HCT116 (cell line): ENCODE measurements around the gene PRRX2. TPM values are rescaled to one million over a fixed set of nuclear protein-coding genes. Genes with fewer than 3 reads are reported as not detected.

Experiments used
- ATAC-seq: fragments of 200-7000 bp; cut with Tn5 transposase; 2 replicates; pipeline ENCODE4 v1.9.1; 2020; ENCODE audit warnings: mild to moderate bottlenecking, moderate library complexity
- BruUV-seq: library from RNA; stranded (reverse); fragments of 400-500 nt; replicated peaks from 2 replicates; lab custom pipeline; 2021; lab: Mats Ljungman, UMichigan
- CTCF ChIA-PET: fragments of 300-600 bp; sonication (Branson Sonifier 250); formaldehyde crosslinking; loops from one replicate; lab custom pipeline; 2021; ENCODE audit warnings: antibody characterized with exemption; lab: Charles Lee
- POLR2A ChIA-PET: fragments of 300-600, 350-600 bp; sonication (Branson Sonifier 250); formaldehyde crosslinking; loops from one replicate; lab custom pipeline; 2021; ENCODE audit warnings: antibody characterized with exemption; lab: Charles Lee
- RAD21 ChIA-PET, 2 experiments: fragments of 300-600 bp; sonication (Branson Sonifier 250); formaldehyde crosslinking; loops; one replicate each; lab custom pipeline; 2023; ENCODE audit warnings: low total read pairs in 2 of 2; ENCODE audit not compliant: uncharacterized antibody in 2 of 2, unreplicated experiment in 2 of 2, low non-redundant PET in 1 of 2; lab: Charles Lee
- DNase-seq: peaks from one replicate; pipeline ENCODE4 v3.0.0-alpha.2; 2010; ENCODE audit warnings: low read depth, low spot score
- H2AFZ ChIP-seq: fragments of 200-600 bp; shearing (Covaris generic), sonication (generic); 2 replicates; pipeline ENCODE4 v1.6.1; 2017; ENCODE audit warnings: low read depth, mixed run types, mixed read lengths, antibody characterized with exemption, low read length; ENCODE audit not compliant: poor library complexity, severe bottlenecking
- H3K27ac ChIP-seq: 2 replicates; pipeline ENCODE4 v1.5.1; 2012; ENCODE audit warnings: low read depth, low read length
- H3K27me3 ChIP-seq: fragments of 200-600 bp; sonication (generic); 2 replicates; pipeline ENCODE4 v1.6.1; 2016; ENCODE audit warnings: mixed run types, low read length, mixed read lengths; ENCODE audit not compliant: insufficient read depth
- H3K36me3 ChIP-seq, 2 experiments: fragments of 200-500 bp in 1 of 2; fragments of 200-600 bp in 1 of 2; sonication (Bioruptor generic) in 1 of 2; sonication (generic) in 1 of 2; 2 replicates each; pipeline versions ENCODE4 v1.5.1 to v1.6.1; 2014 to 2016; ENCODE audit warnings: low read length in 2 of 2, inconsistent platforms in 1 of 2, mixed read lengths in 1 of 2, mixed run types in 1 of 2; ENCODE audit not compliant: insufficient read depth in 2 of 2, control insufficient read depth in 1 of 2
- H3K4me1 ChIP-seq, 2 experiments: fragments of 200-600 bp in 1 of 2; sonication (generic) in 1 of 2; 2 replicates each; pipeline versions ENCODE4 v1.5.1 to v1.6.1; 2012 to 2017; ENCODE audit warnings: low read length in 2 of 2, inconsistent platforms in 1 of 2, mild to moderate bottlenecking in 1 of 2, mixed read lengths in 1 of 2, mixed run types in 1 of 2, moderate library complexity in 1 of 2; ENCODE audit not compliant: insufficient read depth in 2 of 2, control insufficient read depth in 1 of 2
- H3K4me2 ChIP-seq: fragments of 200-600 bp; sonication (generic); 2 replicates; pipeline ENCODE4 v1.6.1; 2017; ENCODE audit warnings: mixed run types, low read length, mixed read lengths
- H3K4me3 ChIP-seq, 2 experiments: fragments of 200-600 bp in 1 of 2; sonication (generic) in 1 of 2; replicated peaks in 1 of 2; 2 replicates each; pipeline ENCODE4 v1.5.1; 2011 to 2016; ENCODE audit warnings: low read length in 2 of 2, control low read depth in 1 of 2, low read depth in 1 of 2, mild to moderate bottlenecking in 1 of 2, mixed read lengths in 1 of 2, mixed run types in 1 of 2
- H3K79me2 ChIP-seq: fragments of 200-600 bp; sonication (generic); 2 replicates; pipeline ENCODE4 v1.6.1; 2017; ENCODE audit warnings: mild to moderate bottlenecking, mixed run types, low read length, moderate library complexity, mixed read lengths; ENCODE audit not compliant: insufficient read depth
- H3K9ac ChIP-seq: fragments of 200-600 bp; sonication (generic); 2 replicates; pipeline ENCODE4 v1.6.1; 2016; ENCODE audit warnings: low read length, mixed read lengths
- H3K9me2 ChIP-seq: fragments of 200-600 bp; sonication (generic), shearing (Covaris generic); 2 replicates; pipeline ENCODE4 v1.6.1; 2017; ENCODE audit warnings: mixed run types, mild to moderate bottlenecking, moderate library complexity; ENCODE audit not compliant: insufficient read depth
- H3K9me3 ChIP-seq, 2 experiments: fragments of 200-500 bp in 1 of 2; fragments of 200-600 bp in 1 of 2; sonication (Bioruptor generic) in 1 of 2; sonication (generic) in 1 of 2; 2 replicates each; pipeline ENCODE4 v1.6.1; 2014 to 2017; ENCODE audit warnings: low read length in 2 of 2, mixed read lengths in 2 of 2, inconsistent platforms in 1 of 2, low read depth in 1 of 2, mild to moderate bottlenecking in 1 of 2, mixed run types in 1 of 2, moderate library complexity in 1 of 2; ENCODE audit not compliant: control insufficient read depth in 1 of 2, insufficient read depth in 1 of 2
- H4K20me1 ChIP-seq: fragments of 200-600 bp; sonication (generic), shearing (Covaris generic); 2 replicates; pipeline ENCODE4 v1.6.1; 2017; ENCODE audit warnings: mixed run types, mild to moderate bottlenecking, moderate library complexity; ENCODE audit not compliant: insufficient read depth
- CBX3 ChIP-seq: IDR thresholded peaks from 2 replicates; pipeline ENCODE4 v1.6.1; 2012; ENCODE audit warnings: low read depth
- CEBPB ChIP-seq: IDR thresholded peaks from 2 replicates; pipeline ENCODE4 v1.6.1; 2012; ENCODE audit warnings: low read depth
- CTCF ChIP-seq, 3 experiments: fragments of 200-600 bp in 1 of 3; sonication (generic) in 1 of 3; IDR thresholded peaks in 2 of 3; conservative IDR thresholded peaks in 1 of 3; 2 replicates each; pipeline ENCODE4 v1.5.1; 2012 to 2017; ENCODE audit warnings: low read depth in 2 of 3, low read length in 2 of 3, antibody characterized with exemption in 1 of 3, borderline replicate concordance in 1 of 3, control low read depth in 1 of 3, mild to moderate bottlenecking in 1 of 3, mixed read lengths in 1 of 3, mixed run types in 1 of 3, moderate library complexity in 1 of 3; ENCODE audit not compliant: insufficient read depth in 1 of 3
- ELF1 ChIP-seq: IDR thresholded peaks from 2 replicates; pipeline ENCODE4 v1.6.1; 2012; ENCODE audit warnings: low read depth, borderline replicate concordance
- EZH2phosphoT487 ChIP-seq: fragments of 200-600 bp; IDR thresholded peaks from 2 replicates; pipeline ENCODE4 v1.6.1; 2018; ENCODE audit warnings: antibody characterized with exemption, borderline replicate concordance
- JUND ChIP-seq: IDR thresholded peaks from 2 replicates; pipeline ENCODE4 v1.6.1; 2012
- POLR2A ChIP-seq: IDR thresholded peaks from 2 replicates; pipeline ENCODE4 v1.7.0; 2011; ENCODE audit warnings: borderline replicate concordance; ENCODE audit not compliant: insufficient read depth, insufficient read length; ENCODE audit errors: extremely low read depth
- POLR2AphosphoS5 ChIP-seq: IDR thresholded peaks from 2 replicates; pipeline ENCODE4 v1.6.1; 2011; ENCODE audit warnings: mild to moderate bottlenecking, low read depth, low read length, moderate library complexity
- RAD21 ChIP-seq: IDR thresholded peaks from 2 replicates; pipeline ENCODE4 v1.6.1; 2012; ENCODE audit warnings: low read depth, mild to moderate bottlenecking
- SIN3A ChIP-seq: IDR thresholded peaks from 2 replicates; pipeline ENCODE4 v1.6.1; 2012; ENCODE audit warnings: low read depth
- SP1 ChIP-seq: IDR thresholded peaks from 2 replicates; pipeline ENCODE4 v1.6.1; 2012; ENCODE audit warnings: low read depth
- TCF7L2 ChIP-seq: IDR thresholded peaks from 2 replicates; pipeline ENCODE4 v1.7.0; 2011; ENCODE audit warnings: borderline replicate concordance, inconsistent platforms; ENCODE audit not compliant: insufficient read depth, insufficient read length; ENCODE audit errors: extremely low read depth
- ZBTB33 ChIP-seq: IDR thresholded peaks from 2 replicates; pipeline ENCODE4 v1.6.1; 2011; ENCODE audit warnings: mild to moderate bottlenecking, low read length, moderate library complexity; ENCODE audit not compliant: insufficient replicate concordance; ENCODE audit errors: extremely low read depth
- ZFX ChIP-seq: fragments of 450-650 bp; IDR thresholded peaks from 2 replicates; pipeline ENCODE4 v1.6.1; 2017
- intact Hi-C: fragments of 100-400 bp; cut with micrococcal nuclease; formaldehyde crosslinking; loops from 2 replicates; pipeline ENCODE4 v1.10.0; 2022
- total RNA-seq: library from RNA; stranded (reverse); gene quantifications from one replicate; pipeline ENCODE4 v1.2.1, GENCODE V29; 2021; ENCODE audit not compliant: unreplicated experiment
- TF ChIP-seq, protein P1 (sequence below): IDR thresholded peaks from 2 replicates; pipeline ENCODE4 v1.6.1; 2012

The PRRX2 gene
- total RNA-seq, 1 experiment from 2014 or later = 25.5 TPM

- Histone ChIP-seq H3K9ac (no peak overlapping the region), H3K36me3 (no peaks in the 10 kb centered on the region), H3K27me3 (no peaks in the 10 kb centered on the region), H3K9me3 (no peaks in the 10 kb centered on the region), H3K4me1 (peaks cover 1 to 20% of the 10 kb centered on the region in 2 experiments; a peak in 3 of 4 replicates), H3K27ac (no peak overlapping the region), H2AFZ (no peak overlapping the region), H3K9me2 (no peaks in the 10 kb centered on the region), H3K4me3 (no peak overlapping the region), H4K20me1 (no peaks in the 10 kb centered on the region), H3K79me2 (no peaks in the 10 kb centered on the region), H3K4me2 (no peak overlapping the region)
- TF ChIP-seq POLR2AphosphoS5 (no peak), CTCF (IDR thresholded peaks at IDR 0.05 in 2 of 3, conservative IDR thresholded peaks at IDR 0.05 in 1 of 3; ENCODE audit: borderline replicate concordance in 1 of 3, insufficient read depth in 1 of 3, low read depth in 2 of 3, low read length in 2 of 3) (no peak), RAD21 (no peak), JUND (no peak), ZFX (no peak), ZBTB33 (no peak), TCF7L2 (no peak), POLR2A (no peak), CBX3 (no peak), CEBPB (no peak), EZH2phosphoT487 (no peak), SIN3A (no peak), ELF1 (no peak), SP1 (no peak)
- TF ChIP-seq, protein P1, sequence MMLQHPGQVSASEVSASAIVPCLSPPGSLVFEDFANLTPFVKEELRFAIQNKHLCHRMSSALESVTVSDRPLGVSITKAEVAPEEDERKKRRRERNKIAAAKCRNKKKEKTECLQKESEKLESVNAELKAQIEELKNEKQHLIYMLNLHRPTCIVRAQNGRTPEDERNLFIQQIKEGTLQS = no peak
- intact Hi-C loops = no loop called here
- CTCF ChIA-PET = no interaction called here
- POLR2A ChIA-PET = interaction anchor here (1.1 kb wide), 1 partner anchor 17 kb away, joined by 6 read pairs; no protein-coding TSS in a partner anchor
- BruUV-seq = no TSS peak
- DNase-seq = no peak
- RAD21 ChIA-PET = no interaction called here
- ATAC-seq = no peak
Observed at GRCh38 chr9:129679537-129679936, 14.1 kb downstream of the PRRX2 start.
